H1 (cell line): ENCODE results near the gene CDH6.

Experiments
- CTCF ChIP-seq, 3 experiments: IDR thresholded peaks; 1 replicate in 2 of 3; 2 replicates in 1 of 3; pipeline versions ENCODE4 v1.5.1 to v1.6.1; 2011; ENCODE audit warnings: low read length in 3 of 3, mild to moderate bottlenecking in 3 of 3, inconsistent platforms in 2 of 3, low read depth in 1 of 3, moderate library complexity in 1 of 3; ENCODE audit not compliant: insufficient read depth in 1 of 3; ENCODE audit errors: control extremely low read depth in 1 of 3
- EZH2 ChIP-seq: fragments of 200-600 bp; sonication (generic); IDR thresholded peaks from 2 replicates; pipeline ENCODE4 v1.7.1; 2012; ENCODE audit warnings: low read depth, mild to moderate bottlenecking, moderate library complexity, low read length, inconsistent platforms; ENCODE audit not compliant: severe bottlenecking
- TAF1 ChIP-seq: IDR thresholded peaks from 2 replicates; pipeline ENCODE4 v1.6.1; 2011; ENCODE audit warnings: mild to moderate bottlenecking, low read depth, low read length
- TF ChIP-seq, protein P1 (sequence below): IDR thresholded peaks from 2 replicates; pipeline ENCODE4 v1.6.1; 2012; ENCODE audit warnings: inconsistent platforms

- TF ChIP-seq TAF1, result no peak
- no peak for TF ChIP-seq EZH2
- TF ChIP-seq, protein P1, sequence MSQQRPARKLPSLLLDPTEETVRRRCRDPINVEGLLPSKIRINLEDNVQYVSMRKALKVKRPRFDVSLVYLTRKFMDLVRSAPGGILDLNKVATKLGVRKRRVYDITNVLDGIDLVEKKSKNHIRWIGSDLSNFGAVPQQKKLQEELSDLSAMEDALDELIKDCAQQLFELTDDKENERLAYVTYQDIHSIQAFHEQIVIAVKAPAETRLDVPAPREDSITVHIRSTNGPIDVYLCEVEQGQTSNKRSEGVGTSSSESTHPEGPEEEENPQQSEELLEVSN, result no peak
- TF ChIP-seq CTCF (IDR thresholded peaks at IDR 0.05; ENCODE audit: control extremely low read depth in 1 of 3, insufficient read depth in 1 of 3, low read depth in 1 of 3, low read length in 3 of 3), result no peak
These were observed 27.5 kb downstream of the CDH6 start for GRCh38 chr5:31221001-31221400.
